PC-3 (cell line): ENCODE measurements around the gene SAMD4A. TPM values are rescaled to one million over a fixed set of nuclear protein-coding genes. Genes with fewer than 3 reads are reported as not detected.
A peak's percentile ranks its signal among the peaks of the same experiment; 100 is the strongest.

Source experiments
- ATAC-seq: fragments of 200-7000 bp; cut with Tn5 transposase; 2 replicates; pipeline ENCODE4 v1.9.1; 2020; ENCODE audit warnings: mild to moderate bottlenecking, moderate library complexity
- BruUV-seq: library from RNA; stranded (reverse); fragments of 400-500 nt; replicated peaks from 2 replicates; lab custom pipeline; 2021; lab: Mats Ljungman, UMichigan
- CTCF ChIA-PET: fragments of 300-600 bp; sonication (Branson Sonifier 250); formaldehyde crosslinking; loops from one replicate; lab custom pipeline; 2022; ENCODE audit warnings: antibody characterized with exemption; lab: Charles Lee
- POLR2A ChIA-PET: fragments of 300-600 bp; sonication (Branson Sonifier 250); formaldehyde crosslinking; loops from one replicate; lab custom pipeline; 2022; ENCODE audit warnings: antibody characterized with exemption; ENCODE audit not compliant: unreplicated experiment; lab: Charles Lee
- DNase-seq: peaks from one replicate; pipeline ENCODE4 v3.0.0-alpha.2; 2015
- H2AFZ ChIP-seq: fragments of 300-600 bp; sonication (generic); 2 replicates; pipeline ENCODE4 v1.6.0; 2016; ENCODE audit warnings: antibody characterized with exemption, low read length
- H3F3A ChIP-seq: fragments of 300-600 bp; sonication (generic); one replicate; pipeline ENCODE4 v1.6.0; 2017; ENCODE audit warnings: antibody characterized with exemption, low read length, control low read depth, mild to moderate bottlenecking; ENCODE audit not compliant: unreplicated experiment
- H3K27ac ChIP-seq: fragments of 300-600 bp; sonication (generic); 2 replicates; pipeline ENCODE4 v1.5.1; 2016; ENCODE audit warnings: mild to moderate bottlenecking, low read length
- H3K27me3 ChIP-seq: fragments of 300-600 bp; sonication (generic); 2 replicates; pipeline ENCODE4 v1.6.1; 2016; ENCODE audit warnings: low read length, mixed read lengths
- H3K36me3 ChIP-seq: fragments of 300-600 bp; sonication (generic); 2 replicates; pipeline ENCODE4 v1.6.1; 2016; ENCODE audit warnings: low read depth, mixed run types, low read length, mixed read lengths
- H3K4me1 ChIP-seq: fragments of 300-600 bp; sonication (generic); 2 replicates; pipeline ENCODE4 v1.5.1; 2016; ENCODE audit warnings: low read length; ENCODE audit not compliant: insufficient read depth
- H3K4me2 ChIP-seq: fragments of 300-600 bp; sonication (generic); 2 replicates; pipeline ENCODE4 v1.6.0; 2016; ENCODE audit warnings: low read length
- H3K4me3 ChIP-seq: fragments of 300-600 bp; sonication (generic); 2 replicates; pipeline ENCODE4 v1.5.1; 2016; ENCODE audit warnings: mild to moderate bottlenecking, low read length, mixed read lengths
- H3K79me2 ChIP-seq: fragments of 300-600 bp; sonication (generic); 2 replicates; pipeline ENCODE4 v1.6.1; 2017; ENCODE audit warnings: low read length, mixed read lengths
- H3K9ac ChIP-seq: fragments of 300-600 bp; sonication (generic); 2 replicates; pipeline ENCODE4 v1.6.0; 2016; ENCODE audit warnings: mild to moderate bottlenecking, low read length
- H3K9me2 ChIP-seq: fragments of 300-600 bp; sonication (generic); replicated peaks from 2 replicates; pipeline ENCODE4 v1.6.1; 2016; ENCODE audit warnings: mixed run types, low read length, mixed read lengths
- H3K9me3 ChIP-seq: fragments of 300-600 bp; sonication (generic); 2 replicates; pipeline ENCODE4 v1.6.1; 2016; ENCODE audit warnings: low read length, mixed read lengths
- H4K20me1 ChIP-seq: fragments of 300-600 bp; sonication (generic); 2 replicates; pipeline ENCODE4 v1.6.1; 2016; ENCODE audit warnings: low read length, mixed read lengths
- EZH2 ChIP-seq: fragments of 300-600 bp; sonication (generic); IDR thresholded peaks from one replicate; pipeline ENCODE4 v1.6.1; 2017; ENCODE audit warnings: antibody characterized with exemption, mild to moderate bottlenecking, low read length; ENCODE audit not compliant: unreplicated experiment
- EZH2phosphoT487 ChIP-seq: fragments of 300-600 bp; sonication (generic); IDR thresholded peaks from 2 replicates; pipeline ENCODE4 v1.6.1; 2018; ENCODE audit warnings: mild to moderate bottlenecking, antibody characterized with exemption, low read length, borderline replicate concordance
- intact Hi-C: fragments of 100-400 bp; cut with micrococcal nuclease; formaldehyde crosslinking; loops from 2 replicates; pipeline ENCODE4 v1.9.0; 2023
- total RNA-seq: library from RNA; depleted of rRNA; stranded (reverse); fragments of >200 nt; gene quantifications from 2 replicates; pipeline ENCODE4 v1.2.3, GENCODE V29; 2014
- TF ChIP-seq, protein P1 (sequence below): fragments of 300-600 bp; sonication (generic); conservative IDR thresholded peaks from 2 replicates; pipeline ENCODE4 v1.5.1; 2017; ENCODE audit warnings: antibody characterized with exemption, low read depth, mild to moderate bottlenecking, low read length

SAMD4A gene
- total RNA-seq, 1 experiment from 2014 or later: 42.9 TPM

DNA sequence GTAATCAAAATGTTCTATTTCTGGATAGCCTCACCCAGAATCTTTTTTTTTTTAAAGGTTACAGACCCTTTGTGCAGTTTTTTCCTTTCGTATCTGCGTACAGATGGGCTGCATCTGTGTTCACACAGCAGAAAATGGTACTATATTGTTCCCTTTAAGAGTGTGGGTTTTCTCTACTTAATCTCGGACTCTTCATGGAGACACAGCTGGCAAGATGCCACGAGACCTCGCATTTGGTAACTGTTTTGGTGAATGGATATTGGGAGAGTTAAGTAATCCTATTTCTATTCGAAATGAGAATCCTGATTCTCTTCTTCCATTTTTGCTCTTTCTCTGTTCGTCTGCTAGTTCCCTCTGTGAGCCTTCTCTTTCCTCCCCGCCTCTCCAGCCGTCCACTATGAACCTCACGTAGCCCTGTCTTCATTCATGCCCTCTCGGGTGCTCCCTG lies 85.7 kb downstream of the SAMD4A start:
- no peak overlapping the region for H2AFZ ChIP-seq
- ChIA-PET POLR2A (interaction anchor here (0.6 to 1.4 kb wide), 4 partner anchors 10 to 87 kb away, joined by 3 to 14 read pairs (median 4); partner anchors contain the start of gene SAMD4A), CTCF (interaction anchor here (0.5 to 0.7 kb wide), 4 partner anchors 9 to 121 kb away, joined by 3 to 9 read pairs (median 4); no protein-coding TSS in a partner anchor)
- H3K36me3 ChIP-seq: no peaks in the 10 kb centered on the region
- peaks cover 87% of the 10 kb centered on the region for H3K79me2 ChIP-seq
- no peaks in the 10 kb centered on the region for H3K9me3 ChIP-seq
- TSS peak; percentile 80 for BruUV-seq
- H3K27me3 ChIP-seq: no peaks in the 10 kb centered on the region
- ATAC-seq: peak; percentile 3
- peak overlapping the region; percentile 90 for H3K27ac ChIP-seq
- no peaks in the 10 kb centered on the region for H4K20me1 ChIP-seq
- TF ChIP-seq, protein P1, sequence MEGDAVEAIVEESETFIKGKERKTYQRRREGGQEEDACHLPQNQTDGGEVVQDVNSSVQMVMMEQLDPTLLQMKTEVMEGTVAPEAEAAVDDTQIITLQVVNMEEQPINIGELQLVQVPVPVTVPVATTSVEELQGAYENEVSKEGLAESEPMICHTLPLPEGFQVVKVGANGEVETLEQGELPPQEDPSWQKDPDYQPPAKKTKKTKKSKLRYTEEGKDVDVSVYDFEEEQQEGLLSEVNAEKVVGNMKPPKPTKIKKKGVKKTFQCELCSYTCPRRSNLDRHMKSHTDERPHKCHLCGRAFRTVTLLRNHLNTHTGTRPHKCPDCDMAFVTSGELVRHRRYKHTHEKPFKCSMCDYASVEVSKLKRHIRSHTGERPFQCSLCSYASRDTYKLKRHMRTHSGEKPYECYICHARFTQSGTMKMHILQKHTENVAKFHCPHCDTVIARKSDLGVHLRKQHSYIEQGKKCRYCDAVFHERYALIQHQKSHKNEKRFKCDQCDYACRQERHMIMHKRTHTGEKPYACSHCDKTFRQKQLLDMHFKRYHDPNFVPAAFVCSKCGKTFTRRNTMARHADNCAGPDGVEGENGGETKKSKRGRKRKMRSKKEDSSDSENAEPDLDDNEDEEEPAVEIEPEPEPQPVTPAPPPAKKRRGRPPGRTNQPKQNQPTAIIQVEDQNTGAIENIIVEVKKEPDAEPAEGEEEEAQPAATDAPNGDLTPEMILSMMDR: no peak
- TF ChIP-seq EZH2phosphoT487: no peak
- TF ChIP-seq EZH2: no peak
- peak overlapping the region; percentile 45 for H3K4me3 ChIP-seq
- H3K9me2 ChIP-seq: no peaks in the 10 kb centered on the region
- H3K4me2 ChIP-seq: peak overlapping the region; percentile 75
- peaks cover 57% of the 10 kb centered on the region for H3K4me1 ChIP-seq
- peaks cover 22% of the 10 kb centered on the region for H3F3A ChIP-seq
- DNase-seq: no peak
- peak overlapping the region; percentile 57 for H3K9ac ChIP-seq
- intact Hi-C loops: loop anchor here (1.0 to 5.0 kb wide), 7 partner anchors 17 to 121 kb away; no protein-coding TSS in a partner anchor

DNA sequence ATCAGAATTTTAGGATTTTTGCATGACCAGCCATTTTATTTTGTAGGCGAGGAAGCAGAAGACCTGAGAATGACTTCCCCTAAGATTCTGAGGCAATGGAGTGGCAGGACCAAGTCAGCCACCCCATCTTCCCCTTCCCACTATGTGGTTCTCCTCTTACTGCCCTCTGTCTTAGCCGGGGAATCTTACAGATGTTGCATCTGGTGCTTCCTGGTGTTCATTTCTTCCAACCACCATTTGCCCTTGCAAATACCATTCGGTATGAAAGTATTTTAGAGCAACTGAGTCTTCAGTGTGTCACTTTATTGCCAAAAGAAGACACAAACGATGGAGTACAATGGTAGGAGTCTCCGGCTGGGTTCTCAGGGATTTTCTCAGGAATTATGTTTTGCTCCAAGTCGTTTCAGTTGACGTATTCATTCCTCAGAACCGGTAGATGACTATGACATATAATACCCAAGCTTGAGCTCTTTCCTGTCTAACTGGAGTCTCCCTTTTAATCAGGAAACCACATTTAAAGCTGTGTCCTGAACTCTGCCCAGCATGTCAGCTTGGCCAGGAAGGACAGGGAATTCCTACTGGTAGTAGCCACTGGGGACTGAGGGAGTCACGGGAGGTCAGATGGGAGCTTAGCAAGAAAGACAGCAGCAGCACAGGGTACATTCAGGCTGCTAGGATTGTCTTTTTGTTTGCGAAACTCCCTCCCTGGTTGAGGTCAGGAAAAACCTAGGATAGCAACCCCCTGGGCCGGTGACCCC lies 87.0 kb downstream of the SAMD4A start:
- 0 out of 2 replicates have a peak overlapping the region, but pooled peaks have one; percentile 16 for H2AFZ ChIP-seq
- TF ChIP-seq EZH2 (no peak), EZH2phosphoT487 (no peak)
- TF ChIP-seq, protein P1: no peak
- ChIA-PET POLR2A (interaction anchor here (0.5 to 1.4 kb wide), 7 partner anchors 23 to 545 kb away, joined by 3 to 8 read pairs (median 3); no protein-coding TSS in a partner anchor), CTCF (interaction anchor here (1.0 to 1.5 kb wide), 2 partner anchors 85 to 88 kb away, joined by 6 to 7 read pairs; no protein-coding TSS in a partner anchor)
- no peaks in the 10 kb centered on the region for H3K9me2 ChIP-seq
- H3F3A ChIP-seq: peaks cover 22% of the 10 kb centered on the region
- H3K4me3 ChIP-seq: peak overlapping the region; percentile 15; the same call in 1 of the 2 replicates
- H3K9me3 ChIP-seq: no peaks in the 10 kb centered on the region
- H3K9ac ChIP-seq: peak overlapping the region; percentile 60
- peak; percentile 93 for DNase-seq
- peaks cover 85% of the 10 kb centered on the region for H3K79me2 ChIP-seq
- intact Hi-C loops: loop anchor here (2.0 to 5.0 kb wide), 2 partner anchors 83 to 89 kb away; no protein-coding TSS in a partner anchor
- no TSS peak for BruUV-seq
- no peaks in the 10 kb centered on the region for H3K36me3 ChIP-seq
- H3K27ac ChIP-seq: peak overlapping the region; percentile 87
- H4K20me1 ChIP-seq: no peaks in the 10 kb centered on the region
- no peaks in the 10 kb centered on the region for H3K27me3 ChIP-seq
- ATAC-seq: peak; percentile 12
- H3K4me2 ChIP-seq: peak overlapping the region; percentile 58
- peaks cover 67% of the 10 kb centered on the region for H3K4me1 ChIP-seq
